ENCODE measurements around the gene OAS1. TPM values are rescaled to one million over a fixed set of nuclear protein-coding genes. Genes with fewer than 3 reads are reported as not detected.

Gene OAS1
- total and polyA plus RNA-seq, 2 of the 8 experiments (the other 6 are each of a cell fraction or from before 2014, with no cell fraction given): 0.23 TPM; not detected in 1

- no peak for TF ChIP-seq CHD7 (IDR thresholded peaks at IDR 0.05; ENCODE audit: insufficient replicate concordance, low read length)
- TF ChIP-seq ZNF274 (IDR thresholded peaks at IDR 0.05; ENCODE audit: borderline replicate concordance, extremely low read depth, low read length): no peak
- TF ChIP-seq SP2 (IDR thresholded peaks at IDR 0.05; ENCODE audit: low read length): no peak
- TF ChIP-seq MAFK (IDR thresholded peaks at IDR 0.05; ENCODE audit: low read depth, low read length): no peak
- TF ChIP-seq FOSL1 (IDR thresholded peaks at IDR 0.05; ENCODE audit: insufficient read depth, low read depth, low read length): no peak
- TF ChIP-seq RFX5 (IDR thresholded peaks at IDR 0.05; ENCODE audit: borderline replicate concordance, low read depth, low read length): no peak
- no peak for TF ChIP-seq SIN3A (conservative IDR thresholded peaks at IDR 0.05 in 1 of 2, IDR thresholded peaks at IDR 0.05 in 1 of 2; ENCODE audit: low read depth in 1 of 2, low read length in 2 of 2)
- no peak for TF ChIP-seq ASH2L (IDR thresholded peaks at IDR 0.05; ENCODE audit: low read length)
- no peak for TF ChIP-seq CEBPB (IDR thresholded peaks at IDR 0.05; ENCODE audit: low read depth, low read length)
- no peak for TF ChIP-seq SAP30 (IDR thresholded peaks at IDR 0.05; ENCODE audit: insufficient read depth, insufficient replicate concordance, low read length)
These were observed 35.0 kb downstream of the OAS1 start (continued) for GRCh38 chr12:112941528-112942335.
